BLaER1 (cell line): Measurements from ENCODE around the gene SLK.
A peak's percentile ranks its signal among the peaks of the same experiment; 100 is the strongest.

Source experiments
- H3K27ac ChIP-seq: shearing (Covaris generic); formaldehyde crosslinking; 2 replicates; pipeline ENCODE4 v1.8.1; 2022
- H3K27me3 ChIP-seq: shearing (Covaris generic); formaldehyde crosslinking; 2 replicates; pipeline ENCODE4 v1.8.1; 2022
- H3K36me3 ChIP-seq: shearing (Covaris generic); formaldehyde crosslinking; 2 replicates; pipeline ENCODE4 v1.8.1; 2022
- H3K4me1 ChIP-seq: shearing (Covaris generic); formaldehyde crosslinking; 2 replicates; pipeline ENCODE4 v1.8.1; 2022
- H3K4me2 ChIP-seq: shearing (Covaris generic); formaldehyde crosslinking; 2 replicates; pipeline ENCODE4 v1.8.1; 2022
- H3K4me3 ChIP-seq: shearing (Covaris generic); formaldehyde crosslinking; 2 replicates; pipeline ENCODE4 v1.8.1; 2022
- H3K9ac ChIP-seq: shearing (Covaris generic); formaldehyde crosslinking; 2 replicates; pipeline ENCODE4 v1.8.1; 2022
- H3K9me3 ChIP-seq: shearing (Covaris generic); formaldehyde crosslinking; 2 replicates; pipeline ENCODE4 v1.8.1; 2022
- H4K20me1 ChIP-seq: shearing (Covaris generic); formaldehyde crosslinking; 2 replicates; pipeline ENCODE4 v1.8.1; 2022
- Cebpa-rat ChIP-seq: shearing (Covaris generic); IDR thresholded peaks from 2 replicates; pipeline ENCODE4 v1.8.1; 2022

SLK gene

DNA sequence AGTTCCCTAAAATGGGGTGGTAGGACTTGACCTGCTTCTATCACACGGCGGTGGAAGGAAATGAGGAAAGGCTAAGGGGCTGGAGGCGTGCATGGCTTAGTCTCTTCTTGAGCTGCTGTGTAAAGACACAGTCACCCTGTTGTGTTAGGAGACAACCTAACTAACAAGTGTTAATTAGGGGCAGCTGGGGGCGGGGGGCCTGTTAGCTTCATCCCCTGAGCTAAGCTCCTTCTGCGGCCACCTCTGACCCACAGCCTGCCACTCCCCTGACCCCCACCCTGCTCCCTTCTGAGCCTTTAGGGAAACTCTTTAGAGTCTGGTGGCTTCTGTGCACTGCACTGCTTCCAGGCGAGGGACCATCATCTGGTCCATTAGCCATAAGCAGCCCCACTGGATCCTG lies 90.8 kb downstream of the SLK start:
- Histone ChIP-seq H3K36me3 (no peaks in the 10 kb centered on the region), H3K9ac (no peak overlapping the region), H3K4me2 (no peak overlapping the region), H3K9me3 (no peaks in the 10 kb centered on the region), H4K20me1 (no peaks in the 10 kb centered on the region), H3K4me3 (no peak overlapping the region), H3K4me1 (no peaks in the 10 kb centered on the region), H3K27ac (no peak overlapping the region), H3K27me3 (no peaks in the 10 kb centered on the region)
- TF ChIP-seq Cebpa-rat = no peak

DNA sequence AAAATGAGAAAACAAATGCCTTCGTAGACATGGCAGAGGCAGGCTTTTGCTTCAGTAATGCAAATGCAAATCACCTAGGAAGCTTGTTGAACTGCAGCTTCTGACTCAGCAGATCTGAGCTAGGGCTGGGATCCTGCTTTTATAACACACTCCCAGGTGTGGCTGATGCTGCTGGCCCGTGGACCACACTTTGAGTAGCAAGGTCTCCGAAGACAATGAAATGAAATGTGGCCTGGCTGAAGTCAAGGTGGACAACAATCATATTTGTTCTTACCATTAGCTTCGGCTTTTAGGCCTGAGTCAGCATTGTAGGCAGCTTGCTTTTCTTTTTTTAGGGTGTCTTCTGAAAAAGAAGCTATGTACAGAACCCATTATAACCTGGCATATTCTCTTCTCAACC lies 92.4 kb downstream of the SLK start:
- Histone ChIP-seq H3K4me1 (no peaks in the 10 kb centered on the region), H4K20me1 (no peaks in the 10 kb centered on the region), H3K36me3 (no peaks in the 10 kb centered on the region), H3K4me3 (no peak overlapping the region), H3K27me3 (no peaks in the 10 kb centered on the region), H3K27ac (no peak overlapping the region), H3K9me3 (no peaks in the 10 kb centered on the region), H3K9ac (no peak overlapping the region), H3K4me2 (no peak overlapping the region)
- no peak for TF ChIP-seq Cebpa-rat

DNA sequence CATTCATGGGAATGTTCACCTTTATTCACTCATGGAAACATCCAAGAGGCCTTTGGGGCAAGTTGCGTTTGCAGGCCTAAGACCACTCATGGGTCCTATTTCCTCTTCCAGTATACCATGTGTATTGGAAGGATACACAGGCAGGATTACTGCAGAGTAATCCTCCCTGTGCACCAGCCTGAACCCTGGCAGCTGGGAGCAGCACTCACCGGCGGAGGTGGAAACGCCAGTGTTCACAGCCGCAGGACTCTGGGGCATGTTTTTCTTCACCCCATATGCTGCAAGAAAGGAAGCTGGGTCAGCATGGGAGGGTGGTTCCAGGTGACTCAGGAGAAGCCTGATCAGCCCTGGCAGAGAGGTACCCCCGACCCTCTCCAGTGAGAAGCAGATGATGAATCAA lies 94.3 kb downstream of the SLK start:
- TF ChIP-seq Cebpa-rat = no peak
- no peaks in the 10 kb centered on the region for H3K9me3 ChIP-seq

DNA sequence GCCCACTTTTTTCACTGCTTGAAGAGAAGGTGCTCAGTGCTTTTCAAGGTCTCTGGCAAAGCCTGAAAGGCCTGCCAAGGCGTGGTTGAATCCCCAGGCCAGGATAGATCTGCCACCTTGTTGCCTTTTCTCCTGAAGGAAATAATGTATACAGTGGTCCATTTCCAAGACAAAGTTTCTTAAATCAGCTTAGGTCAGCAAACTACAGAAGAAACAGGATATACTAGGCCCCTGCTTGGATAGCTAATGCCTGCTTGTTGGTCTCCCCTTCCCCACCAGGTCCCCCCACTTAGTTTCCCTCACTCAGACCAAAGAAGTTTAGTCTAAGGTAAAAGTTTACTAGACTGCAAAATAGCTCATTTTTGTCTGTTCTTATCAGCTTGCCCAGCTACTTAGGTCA lies 98.8 kb downstream of the SLK start:
- Histone ChIP-seq H3K27me3 (no peaks in the 10 kb centered on the region), H4K20me1 (no peaks in the 10 kb centered on the region), H3K27ac (no peak overlapping the region), H3K4me1 (peaks cover 10% of the 10 kb centered on the region), H3K9me3 (no peaks in the 10 kb centered on the region), H3K9ac (no peak overlapping the region), H3K36me3 (no peaks in the 10 kb centered on the region), H3K4me2 (no peak overlapping the region), H3K4me3 (no peak overlapping the region)
- no peak for TF ChIP-seq Cebpa-rat

More for the DNA sequence above, 94.3 kb downstream of the SLK start:
- Histone ChIP-seq H3K9ac (no peak overlapping the region), H3K27me3 (no peaks in the 10 kb centered on the region), H3K27ac (no peak overlapping the region), H3K36me3 (no peaks in the 10 kb centered on the region), H3K4me1 (no peaks in the 10 kb centered on the region), H3K4me3 (no peak overlapping the region), H3K4me2 (no peak overlapping the region), H4K20me1 (no peaks in the 10 kb centered on the region)

DNA sequence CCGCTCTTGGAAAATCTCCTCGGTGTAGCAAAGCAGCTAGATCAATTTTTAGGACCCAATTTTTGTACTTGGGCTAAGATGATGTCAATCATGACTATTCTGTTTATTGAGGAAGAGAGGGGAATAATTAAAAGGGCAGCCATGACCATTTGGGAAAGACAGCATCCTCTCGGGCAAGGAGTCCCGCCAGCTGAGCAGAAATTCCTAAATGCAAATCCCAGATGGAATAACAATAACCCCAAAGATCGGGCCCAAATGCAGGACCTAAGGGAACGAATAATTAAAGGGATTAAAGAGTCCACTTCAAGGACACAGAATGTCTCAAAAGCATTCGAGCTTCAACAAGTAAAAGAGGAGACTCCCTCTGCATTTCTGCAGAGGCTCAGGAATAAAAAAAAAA lies 100.0 kb downstream of the SLK start:
- Histone ChIP-seq H3K9ac (no peak overlapping the region), H3K27me3 (no peaks in the 10 kb centered on the region), H3K4me1 (peaks cover 10% of the 10 kb centered on the region), H3K36me3 (no peaks in the 10 kb centered on the region), H4K20me1 (no peaks in the 10 kb centered on the region), H3K4me3 (no peak overlapping the region), H3K9me3 (no peaks in the 10 kb centered on the region), H3K4me2 (no peak overlapping the region), H3K27ac (no peak overlapping the region)
- TF ChIP-seq Cebpa-rat = no peak

DNA sequence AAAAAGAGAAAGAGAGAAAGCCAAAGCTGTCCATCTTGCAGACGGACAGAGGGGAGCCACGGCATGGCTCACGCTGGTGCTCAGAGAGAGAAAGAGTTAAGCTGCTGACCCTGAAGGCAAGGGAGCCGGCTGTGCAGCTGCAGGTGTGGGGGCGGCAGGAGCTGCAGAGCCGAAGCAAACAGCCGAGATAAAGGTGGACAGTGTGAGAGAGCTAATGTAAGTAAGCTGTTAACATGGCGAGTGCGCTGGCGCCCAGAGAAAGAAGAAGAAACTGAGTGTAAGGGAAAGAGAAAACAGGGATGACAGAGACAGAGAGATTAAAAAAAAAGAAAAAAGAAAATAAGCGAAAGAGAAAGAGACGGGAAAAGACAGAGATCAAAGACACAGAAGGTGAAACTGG lies 100.6 kb downstream of the SLK start:
- Histone ChIP-seq H3K4me2 (no peak overlapping the region), H3K9me3 (no peaks in the 10 kb centered on the region), H3K9ac (no peak overlapping the region), H3K4me3 (no peak overlapping the region), H3K4me1 (peaks cover 10% of the 10 kb centered on the region), H4K20me1 (no peaks in the 10 kb centered on the region), H3K27ac (no peak overlapping the region), H3K27me3 (no peaks in the 10 kb centered on the region), H3K36me3 (no peaks in the 10 kb centered on the region)
- TF ChIP-seq Cebpa-rat = no peak

DNA sequence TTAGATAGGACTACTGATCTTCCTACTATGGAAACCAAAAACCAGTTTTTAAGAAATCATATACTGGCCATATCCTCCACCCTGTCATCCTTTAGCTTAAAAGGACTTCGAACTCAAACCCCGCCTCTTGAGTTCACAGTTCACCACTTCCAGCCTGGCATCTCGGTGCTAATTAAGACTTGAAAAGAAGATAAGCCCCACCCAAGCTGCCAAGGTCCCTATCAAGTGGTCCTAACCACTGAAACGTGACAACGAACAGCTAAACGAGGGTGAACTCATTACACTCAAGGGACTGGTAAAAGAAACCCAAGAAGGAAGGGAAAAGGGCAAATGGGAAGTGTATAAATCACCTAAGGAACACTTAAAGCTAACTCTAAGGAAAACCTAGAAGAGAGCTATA lies 102.7 kb downstream of the SLK start:
- no peaks in the 10 kb centered on the region for H3K27me3 ChIP-seq
- H3K9ac ChIP-seq = no peak overlapping the region
- H3K4me3 ChIP-seq = no peak overlapping the region
- H3K4me1 ChIP-seq = peaks cover 10% of the 10 kb centered on the region
- no peaks in the 10 kb centered on the region for H3K9me3 ChIP-seq
- H3K27ac ChIP-seq = no peak overlapping the region
- no peak for TF ChIP-seq Cebpa-rat
- peak overlapping the region; percentile 29 for H3K4me2 ChIP-seq
- H4K20me1 ChIP-seq = no peaks in the 10 kb centered on the region
- H3K36me3 ChIP-seq = no peaks in the 10 kb centered on the region

DNA sequence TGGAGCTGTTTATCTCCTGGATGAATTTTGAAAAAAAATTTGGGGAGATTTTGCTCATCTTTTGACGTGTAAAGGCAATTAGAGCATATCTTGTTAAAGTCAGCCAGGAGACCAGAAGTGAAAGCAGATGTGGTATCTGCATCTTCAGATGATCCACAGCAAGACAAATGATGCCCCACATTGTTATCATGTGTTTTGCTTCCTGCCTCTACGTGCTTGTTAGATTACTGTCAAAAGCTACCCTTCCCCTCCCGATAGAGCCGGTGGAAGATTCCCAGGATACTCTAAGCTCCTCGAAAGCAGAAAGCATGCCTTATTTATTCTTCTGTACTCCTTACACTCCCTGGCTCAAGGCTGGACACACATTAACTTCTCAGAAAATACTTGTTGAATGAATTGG lies 105.8 kb downstream of the SLK start:
- Histone ChIP-seq H3K4me3 (no peak overlapping the region), H4K20me1 (no peaks in the 10 kb centered on the region), H3K4me1 (peaks cover 10% of the 10 kb centered on the region), H3K36me3 (no peaks in the 10 kb centered on the region), H3K9me3 (no peaks in the 10 kb centered on the region), H3K27ac (no peak overlapping the region), H3K9ac (no peak overlapping the region), H3K27me3 (no peaks in the 10 kb centered on the region), H3K4me2 (no peak overlapping the region)
- TF ChIP-seq Cebpa-rat = no peak

DNA sequence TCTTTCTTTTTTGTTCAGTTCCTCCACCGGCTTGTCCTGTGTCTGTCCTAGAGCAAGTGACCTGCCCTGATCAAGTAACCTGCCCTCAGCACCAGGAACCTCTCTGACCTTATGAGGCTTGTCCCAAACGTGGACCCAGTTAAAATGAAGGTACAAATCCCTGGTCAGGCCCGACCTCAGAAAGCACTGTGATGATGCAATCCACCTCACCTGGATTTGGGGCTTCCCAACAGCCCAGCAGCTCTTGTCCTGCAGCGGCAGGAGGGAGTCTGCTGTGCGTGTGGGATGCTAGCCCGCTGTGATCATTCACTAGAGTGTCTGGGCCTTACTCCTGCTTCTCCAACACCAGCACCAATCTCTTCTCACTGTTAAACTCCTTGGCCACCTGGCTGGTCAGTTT lies 107.6 kb downstream of the SLK start:
- Histone ChIP-seq H3K9me3 (no peaks in the 10 kb centered on the region), H3K4me3 (no peak overlapping the region), H3K9ac (no peak overlapping the region), H4K20me1 (no peaks in the 10 kb centered on the region), H3K4me2 (no peak overlapping the region), H3K36me3 (no peaks in the 10 kb centered on the region), H3K27ac (no peak overlapping the region), H3K4me1 (peaks cover 4% of the 10 kb centered on the region), H3K27me3 (no peaks in the 10 kb centered on the region)
- no peak for TF ChIP-seq Cebpa-rat

DNA sequence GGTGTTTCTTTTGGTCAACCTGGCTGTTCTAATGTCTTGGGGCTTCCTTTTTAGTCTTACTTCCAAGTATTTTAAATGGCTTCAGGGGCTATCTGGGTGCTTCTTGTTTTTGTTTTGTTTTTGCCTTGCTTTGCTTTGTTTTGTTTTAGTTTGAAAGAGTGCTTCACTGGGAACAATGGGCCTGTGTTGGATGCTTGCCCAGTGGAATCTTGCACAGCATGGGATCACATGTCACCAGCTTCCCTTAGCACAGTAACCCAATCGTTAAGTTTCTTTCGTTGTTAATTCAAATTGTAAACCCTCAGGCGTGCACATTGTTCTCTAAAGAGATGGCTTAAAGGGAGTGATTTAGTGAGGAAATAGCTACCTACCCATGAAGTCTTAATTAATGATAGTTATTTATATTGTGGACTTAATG lies 109.8 kb downstream of the SLK start:
- H3K4me2 ChIP-seq = no peak overlapping the region
- H3K9me3 ChIP-seq = no peaks in the 10 kb centered on the region
- H3K36me3 ChIP-seq = no peaks in the 10 kb centered on the region
- H3K27ac ChIP-seq = no peak overlapping the region
- H3K4me1 ChIP-seq = no peaks in the 10 kb centered on the region
- H3K27me3 ChIP-seq = no peaks in the 10 kb centered on the region
- no peak overlapping the region for H3K4me3 ChIP-seq
- no peak overlapping the region for H3K9ac ChIP-seq
- no peaks in the 10 kb centered on the region for H4K20me1 ChIP-seq
- no peak for TF ChIP-seq Cebpa-rat

DNA sequence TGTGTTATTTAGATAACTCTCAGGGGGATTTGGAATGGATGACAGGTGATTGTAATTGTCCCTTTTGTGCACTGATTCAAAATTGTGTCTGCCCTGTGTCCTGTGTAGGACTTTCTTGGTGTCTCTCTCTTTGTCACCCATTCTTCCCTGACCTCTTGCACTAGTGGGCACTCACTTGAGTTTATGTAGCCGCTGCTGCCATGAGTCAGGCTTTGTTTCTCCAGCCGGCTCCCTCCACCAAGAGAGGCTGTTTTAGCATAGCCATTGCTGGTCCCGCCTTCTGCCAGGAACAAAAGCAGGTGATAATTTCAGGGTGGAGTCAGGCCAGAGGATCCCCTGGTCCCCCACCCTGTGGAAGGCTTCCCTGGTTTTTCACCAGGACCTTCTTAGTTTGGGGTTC lies 110.3 kb downstream of the SLK start:
- Histone ChIP-seq H3K27ac (no peak overlapping the region), H3K27me3 (no peaks in the 10 kb centered on the region), H3K4me2 (no peak overlapping the region), H3K36me3 (no peaks in the 10 kb centered on the region), H4K20me1 (no peaks in the 10 kb centered on the region), H3K4me1 (no peaks in the 10 kb centered on the region), H3K4me3 (no peak overlapping the region), H3K9ac (no peak overlapping the region), H3K9me3 (no peaks in the 10 kb centered on the region)
- TF ChIP-seq Cebpa-rat = no peak
